Measurements from ENCODE around the gene OVOL2.

OVOL2 gene

DNA sequence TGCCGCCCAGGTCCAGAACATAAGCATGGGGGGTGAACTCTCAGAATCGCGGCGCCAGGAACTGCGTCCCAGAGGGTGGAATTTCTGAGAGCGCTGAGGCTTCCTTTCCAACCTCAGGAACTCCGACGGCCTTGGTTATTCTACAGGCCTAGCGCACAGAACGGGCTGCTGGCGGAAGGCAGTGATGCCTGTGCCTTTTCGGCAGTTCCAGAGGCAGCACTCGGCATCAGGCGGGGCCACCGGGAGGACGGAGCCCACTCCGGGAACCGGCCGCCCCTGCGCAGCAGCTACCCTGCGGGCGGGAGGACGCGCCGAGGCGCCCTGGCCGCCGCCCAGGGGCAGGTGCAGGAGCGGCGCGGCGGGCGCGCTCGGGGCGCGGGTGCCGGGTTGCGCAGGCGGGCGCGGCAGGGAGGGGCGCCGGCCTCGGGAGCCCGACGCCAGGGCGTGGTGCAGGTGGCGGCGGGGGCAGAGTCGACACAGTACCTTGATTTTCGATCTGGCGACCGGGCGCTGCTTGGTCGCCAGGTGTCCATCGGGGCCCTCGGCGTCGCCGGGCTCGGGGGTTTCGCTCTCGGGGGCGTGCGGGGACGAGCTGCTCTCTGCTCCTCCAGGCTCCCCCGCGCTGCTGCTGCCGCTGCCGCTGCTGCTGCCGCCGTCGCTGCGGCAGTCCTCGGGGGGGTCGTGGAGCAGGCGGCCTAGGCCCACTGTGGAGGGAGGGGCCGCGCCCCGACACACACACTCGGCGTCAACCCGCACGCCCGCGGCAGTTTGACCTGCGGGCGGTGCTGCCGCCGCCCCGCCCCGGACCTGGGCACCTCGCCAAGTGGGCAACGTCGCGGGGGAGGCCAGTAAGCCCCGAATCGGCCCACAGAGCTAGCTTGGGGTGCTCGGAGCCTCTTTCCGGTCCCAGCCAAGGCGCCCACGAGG is 1.3 kb downstream of the OVOL2 start:
- H3K4me3 ChIP-seq (ENCODE audit: low read depth, low read length) = no peak overlapping the region
- TF ChIP-seq, protein P1, sequence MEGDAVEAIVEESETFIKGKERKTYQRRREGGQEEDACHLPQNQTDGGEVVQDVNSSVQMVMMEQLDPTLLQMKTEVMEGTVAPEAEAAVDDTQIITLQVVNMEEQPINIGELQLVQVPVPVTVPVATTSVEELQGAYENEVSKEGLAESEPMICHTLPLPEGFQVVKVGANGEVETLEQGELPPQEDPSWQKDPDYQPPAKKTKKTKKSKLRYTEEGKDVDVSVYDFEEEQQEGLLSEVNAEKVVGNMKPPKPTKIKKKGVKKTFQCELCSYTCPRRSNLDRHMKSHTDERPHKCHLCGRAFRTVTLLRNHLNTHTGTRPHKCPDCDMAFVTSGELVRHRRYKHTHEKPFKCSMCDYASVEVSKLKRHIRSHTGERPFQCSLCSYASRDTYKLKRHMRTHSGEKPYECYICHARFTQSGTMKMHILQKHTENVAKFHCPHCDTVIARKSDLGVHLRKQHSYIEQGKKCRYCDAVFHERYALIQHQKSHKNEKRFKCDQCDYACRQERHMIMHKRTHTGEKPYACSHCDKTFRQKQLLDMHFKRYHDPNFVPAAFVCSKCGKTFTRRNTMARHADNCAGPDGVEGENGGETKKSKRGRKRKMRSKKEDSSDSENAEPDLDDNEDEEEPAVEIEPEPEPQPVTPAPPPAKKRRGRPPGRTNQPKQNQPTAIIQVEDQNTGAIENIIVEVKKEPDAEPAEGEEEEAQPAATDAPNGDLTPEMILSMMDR (IDR thresholded peaks at IDR 0.05; ENCODE audit: low read depth, low read length) = no peak

DNA sequence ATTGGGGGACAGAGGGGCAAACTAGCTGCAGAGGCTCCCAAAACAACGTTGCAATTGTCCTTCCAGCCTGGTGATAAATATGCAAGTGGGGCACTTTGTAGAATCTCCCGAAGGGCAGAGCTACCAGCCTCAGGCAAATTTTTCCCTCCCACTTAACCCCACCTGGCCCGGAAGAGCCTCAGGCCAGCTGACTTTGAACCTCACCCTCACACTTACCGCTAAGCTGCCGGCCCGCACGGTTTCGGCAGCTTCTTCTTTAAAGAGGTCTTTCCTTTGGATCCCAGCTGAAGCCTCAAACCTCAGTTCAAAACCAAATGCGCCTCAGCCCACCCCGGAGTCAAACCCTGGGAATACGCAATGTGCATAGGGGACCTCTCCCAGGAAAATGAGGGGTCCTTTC is 2.5 kb downstream of the OVOL2 start:
- TF ChIP-seq, protein P1 (IDR thresholded peaks at IDR 0.05; ENCODE audit: low read depth, low read length) = no peak

DNA sequence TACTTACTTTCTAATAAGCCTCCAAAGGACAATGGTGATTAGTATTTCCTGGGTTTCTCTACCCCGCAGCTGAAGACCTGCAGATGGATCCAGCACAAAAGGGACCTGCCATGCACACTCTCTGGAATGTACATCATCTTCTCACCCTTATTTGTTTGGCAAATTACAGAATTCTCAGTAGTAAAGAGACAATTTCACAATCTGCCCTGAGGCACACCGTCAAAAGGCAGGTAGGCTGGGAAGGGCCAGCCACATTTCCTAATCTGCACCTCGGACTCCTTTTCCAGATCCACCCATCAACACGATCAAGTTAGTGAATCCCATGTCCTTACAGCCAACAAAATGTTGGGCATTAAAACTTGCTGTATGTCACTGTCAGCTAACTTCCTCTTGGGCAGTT is 4.9 kb downstream of the OVOL2 start:
- TF ChIP-seq, protein P1 (IDR thresholded peaks at IDR 0.05; ENCODE audit: low read depth, low read length) = no peak
- H3K4me3 ChIP-seq (ENCODE audit: low read depth, low read length) = no peak overlapping the region

More for the DNA sequence above, 2.5 kb downstream of the OVOL2 start:
- H3K4me3 ChIP-seq (ENCODE audit: low read depth, low read length) = no peak overlapping the region

DNA sequence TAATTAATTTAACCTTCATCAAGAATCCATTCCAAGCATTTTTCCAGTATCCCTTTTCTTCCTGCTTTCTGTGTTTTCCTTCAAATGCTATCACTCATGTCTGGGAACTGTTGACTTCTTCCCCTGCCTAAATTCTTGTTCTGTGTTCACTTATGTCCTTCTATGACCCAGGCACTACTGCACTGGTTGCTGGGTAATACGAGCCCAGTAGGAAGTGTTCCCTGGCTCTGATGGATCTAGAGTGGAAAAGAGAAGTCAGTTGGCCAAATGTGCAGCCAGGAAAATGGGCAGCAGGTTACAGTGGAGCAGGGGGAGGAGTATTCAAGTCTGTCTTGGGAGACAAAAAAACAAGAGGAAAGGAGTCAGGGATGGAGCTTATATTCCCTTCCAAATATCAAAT is 7.1 kb downstream of the OVOL2 start:
- no peak overlapping the region for H3K4me3 ChIP-seq (ENCODE audit: low read depth, low read length)
- TF ChIP-seq, protein P1 (IDR thresholded peaks at IDR 0.05; ENCODE audit: low read depth, low read length) = no peak

DNA sequence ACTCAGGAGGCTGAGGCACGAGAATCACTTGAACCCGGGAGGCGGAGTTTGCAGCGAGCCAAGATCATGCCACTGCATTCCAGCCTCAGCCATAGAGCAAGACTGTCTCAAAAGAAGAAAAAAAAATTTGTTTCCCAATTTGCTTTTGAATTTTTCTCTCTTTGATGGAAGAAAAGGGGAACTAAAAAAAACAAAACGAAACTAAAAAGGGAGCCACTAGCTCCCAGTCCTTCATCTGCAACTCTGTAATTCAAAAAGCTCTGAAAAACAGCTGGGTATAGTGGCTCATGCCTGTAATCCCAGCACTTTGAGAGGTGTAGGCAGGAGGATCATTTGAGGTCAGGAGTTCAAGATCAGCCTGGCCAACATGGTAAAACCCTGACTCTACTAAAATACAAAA is 9.5 kb downstream of the OVOL2 start:
- H3K4me3 ChIP-seq (ENCODE audit: low read depth, low read length) = no peak overlapping the region
- TF ChIP-seq, protein P1 (IDR thresholded peaks at IDR 0.05; ENCODE audit: low read depth, low read length) = no peak

DNA sequence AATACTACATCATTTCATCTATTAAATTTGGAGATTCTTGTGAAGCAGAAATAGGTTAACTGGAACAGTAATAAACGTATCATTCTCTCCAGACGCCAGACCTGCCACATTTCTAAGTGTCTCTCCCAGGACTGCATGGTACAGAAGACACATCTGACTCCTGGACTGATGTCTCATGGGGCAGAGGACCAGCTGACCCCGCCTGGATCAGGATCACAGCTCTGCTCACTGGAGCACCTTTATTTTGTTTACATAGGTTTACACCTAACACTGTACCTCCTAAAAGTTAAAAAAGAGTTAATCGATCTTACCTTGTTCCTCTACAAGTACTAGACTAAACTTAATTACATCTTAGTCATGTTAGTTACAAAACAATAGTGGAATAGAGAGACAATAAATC is 11.2 kb downstream of the OVOL2 start:
- TF ChIP-seq, protein P1 (IDR thresholded peaks at IDR 0.05; ENCODE audit: low read depth, low read length) = no peak
- no peak overlapping the region for H3K4me3 ChIP-seq (ENCODE audit: low read depth, low read length)

DNA sequence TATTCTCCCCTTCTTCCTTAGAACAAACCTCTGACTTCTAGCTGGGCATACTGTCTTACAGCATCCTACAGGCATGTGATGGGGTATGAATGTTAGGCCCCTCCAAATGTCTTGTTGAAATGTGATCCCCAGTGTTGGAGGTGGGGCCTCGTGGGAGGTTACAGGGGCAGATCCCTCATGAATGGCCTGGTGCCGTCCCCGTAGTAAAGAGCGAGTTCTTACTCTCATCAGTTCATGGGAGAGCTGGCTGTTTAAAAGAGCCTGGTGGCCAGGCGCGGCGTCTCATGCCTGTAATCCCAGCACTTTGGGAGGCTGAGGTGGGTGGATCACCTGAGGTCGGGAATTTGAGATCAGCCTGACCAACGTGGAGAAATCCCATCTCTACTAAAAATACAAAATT is 15.5 kb downstream of the OVOL2 start:
- H3K4me3 ChIP-seq (ENCODE audit: low read depth, low read length) = no peak overlapping the region
- TF ChIP-seq, protein P1 (IDR thresholded peaks at IDR 0.05; ENCODE audit: low read depth, low read length) = no peak

Measured in WI38 (cell line).